HG02970 (cell line): ENCODE measurements around the gene BHLHE40.
"Not testable (repeated sequence)": the region's sequence is repeated elsewhere in the genome, so short reads cannot be mapped to it uniquely, and the experiment has no call there.

Experiments
- ATAC-seq: cut with Tn5 transposase; IDR thresholded peaks from one replicate; pipeline ENCODE4 v1.9.1; 2021; ENCODE audit warnings: mild to moderate bottlenecking, moderate library complexity, moderate number of reproducible peaks; ENCODE audit not compliant: unreplicated experiment, low FRiP score

BHLHE40 gene

DNA sequence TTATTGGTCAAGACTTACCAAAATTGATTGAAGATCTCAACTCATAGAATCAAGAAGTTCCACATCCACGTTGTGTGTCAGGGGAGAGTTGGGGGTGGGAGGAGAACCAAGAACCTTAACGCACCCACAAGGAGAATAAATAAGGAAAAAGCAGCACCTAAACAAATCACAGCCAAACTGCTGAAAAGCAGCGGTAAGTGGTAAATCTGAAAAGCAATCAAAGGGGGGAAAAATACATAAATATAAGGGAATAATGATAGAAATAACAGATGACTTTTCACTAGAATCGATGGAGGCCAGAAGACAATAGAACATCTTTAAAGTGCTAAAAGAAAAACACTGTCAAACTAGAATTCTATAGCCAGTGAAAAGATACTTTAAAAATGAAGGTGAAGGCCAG lies 20.1 kb upstream of the BHLHE40 start:
- no peak for ATAC-seq

- not testable (repeated sequence) for ATAC-seq
These were observed 17.4 kb upstream of the BHLHE40 start for GRCh38 chr3:4961865-4962264.

DNA sequence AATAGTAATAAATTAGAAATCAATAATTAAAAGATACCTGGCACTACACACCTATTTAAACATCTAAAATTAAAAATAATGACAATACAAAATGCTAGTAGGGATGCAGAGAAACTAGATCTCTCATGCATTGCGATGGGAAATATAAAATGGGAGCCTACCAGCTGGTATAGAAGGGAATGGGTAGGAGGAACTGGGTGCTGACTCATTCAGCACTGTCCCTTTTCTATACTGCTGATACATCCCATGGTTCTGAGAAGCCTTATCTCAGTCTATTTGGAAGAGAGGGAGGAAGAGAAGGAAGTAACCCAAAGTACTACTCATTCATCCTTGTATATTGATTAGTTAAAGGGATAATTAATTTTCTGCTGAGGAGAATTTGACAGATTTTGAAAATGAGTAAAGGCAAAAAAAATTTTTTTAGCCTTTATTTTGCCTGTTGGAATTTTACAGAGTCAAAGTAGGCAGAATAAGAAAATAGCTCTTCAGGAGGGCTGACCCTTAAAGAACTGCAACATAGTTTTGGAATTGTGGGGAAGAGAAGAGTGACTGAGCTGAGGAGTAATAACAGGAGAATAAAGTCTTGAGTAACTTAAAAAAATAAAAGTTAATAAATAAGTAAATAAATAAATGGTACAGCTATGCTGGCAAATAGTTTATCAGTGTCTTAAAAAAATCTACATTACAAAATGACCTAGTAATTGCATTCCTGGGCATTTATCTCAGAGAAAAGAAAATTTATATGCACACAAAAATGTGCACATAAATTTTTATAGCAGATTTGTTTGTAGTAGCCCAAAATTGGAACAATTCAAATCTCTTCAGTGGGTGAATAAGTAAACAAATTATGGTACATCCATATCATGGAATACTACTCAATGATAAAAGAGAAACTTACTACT lies 15.3 kb upstream of the BHLHE40 start:
- ATAC-seq: no peak

GRCh38 chr3:4966006-4966405 lies 13.2 kb upstream of the BHLHE40 start:
- not testable (repeated sequence) for ATAC-seq

- not testable (repeated sequence) for ATAC-seq
These were observed 11.6 kb upstream of the BHLHE40 start for GRCh38 chr3:4967683-4968082.

DNA sequence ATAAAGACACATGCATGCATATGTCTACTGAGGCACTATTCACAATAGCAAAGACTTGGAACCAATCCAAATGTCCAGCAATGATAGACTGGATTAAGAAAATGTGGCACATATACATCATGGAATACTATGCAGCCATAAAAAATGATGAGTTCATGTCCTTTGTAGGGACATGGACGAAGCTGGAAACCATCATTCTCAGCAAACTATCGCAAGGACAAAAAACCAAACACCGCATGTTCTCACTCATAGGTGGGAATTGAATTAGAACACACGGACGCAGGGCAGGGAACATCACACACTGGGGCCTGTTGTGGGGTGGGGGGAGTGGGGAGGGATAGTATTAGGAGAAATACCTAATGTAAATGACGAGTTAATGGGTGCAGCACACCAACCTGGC lies 7.8 kb upstream of the BHLHE40 start:
- ATAC-seq: not testable (repeated sequence)

GRCh38 chr3:4971838-4972237 lies 7.4 kb upstream of the BHLHE40 start:
- ATAC-seq: no peak

GRCh38 chr3:4972652-4973643 lies 6.3 kb upstream of the BHLHE40 start:
- no peak for ATAC-seq

- ATAC-seq: no peak
These were observed 5.1 kb upstream of the BHLHE40 start for GRCh38 chr3:4974154-4974553.

- ATAC-seq: no peak
These were observed 3.1 kb upstream of the BHLHE40 start for GRCh38 chr3:4976109-4976508.

DNA sequence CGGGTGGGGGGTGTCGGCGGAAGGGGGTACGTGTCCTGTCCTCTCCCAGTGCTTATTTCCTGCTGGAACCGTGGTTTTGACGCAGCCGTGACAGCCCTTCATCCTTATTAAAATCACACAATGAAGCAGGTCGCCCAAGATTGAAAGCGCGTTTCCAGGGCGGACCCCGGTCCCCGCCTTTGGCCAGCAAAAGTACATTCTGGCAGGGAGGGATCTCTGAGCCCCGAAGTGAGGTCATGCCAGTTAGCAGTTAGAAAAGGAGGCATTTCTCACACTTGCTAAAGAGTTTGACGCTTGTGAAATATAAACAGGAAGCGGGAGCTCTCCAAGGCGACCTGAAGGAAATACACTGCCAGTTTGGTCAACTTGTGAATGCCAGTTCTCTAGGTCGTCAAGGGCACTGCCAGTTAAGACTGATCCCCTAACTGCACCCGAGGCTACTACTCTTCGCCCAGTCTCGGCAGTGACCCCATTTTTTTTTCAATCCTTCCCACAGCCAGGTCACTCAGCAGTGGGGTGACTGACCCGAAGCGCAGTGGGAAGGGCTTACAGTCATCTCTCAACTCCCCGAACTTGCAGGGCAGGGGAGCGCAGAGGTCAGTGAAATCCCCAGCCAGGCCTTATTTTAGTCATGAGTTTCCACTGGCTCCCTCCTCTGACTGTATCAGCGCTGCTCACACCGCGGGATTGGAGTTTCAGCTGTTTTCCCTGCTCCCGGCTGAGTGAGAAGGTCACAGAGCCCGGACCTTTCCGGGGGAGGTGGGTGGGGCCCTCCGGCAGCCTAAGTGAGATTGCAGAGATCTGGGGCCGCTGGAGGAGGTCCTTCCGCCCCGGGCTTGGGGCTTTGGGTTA lies 2.0 kb upstream of the BHLHE40 start:
- ATAC-seq: peak; percentile 27

DNA sequence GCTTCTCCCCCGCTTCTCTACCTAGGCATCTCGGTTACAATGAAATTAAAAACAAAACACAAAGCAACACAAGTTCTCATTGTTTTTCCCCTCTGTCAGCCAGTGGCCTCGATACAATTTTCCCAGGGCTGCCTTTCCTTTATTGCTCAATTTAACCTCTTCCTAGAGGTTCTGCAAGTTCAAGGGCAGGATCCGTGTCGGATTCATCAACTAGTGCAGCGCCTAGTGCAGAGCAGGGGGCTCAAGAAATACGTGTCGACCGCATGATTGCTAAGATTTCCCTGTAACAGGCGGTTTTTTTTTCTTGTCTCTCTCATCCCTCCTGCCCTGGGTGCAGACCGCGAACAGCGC lies 1.4 kb upstream of the BHLHE40 start:
- ATAC-seq: no peak

GRCh38 chr3:4978204-4978965 lies 852 bp upstream of the BHLHE40 start:
- ATAC-seq: peak; percentile 42

DNA sequence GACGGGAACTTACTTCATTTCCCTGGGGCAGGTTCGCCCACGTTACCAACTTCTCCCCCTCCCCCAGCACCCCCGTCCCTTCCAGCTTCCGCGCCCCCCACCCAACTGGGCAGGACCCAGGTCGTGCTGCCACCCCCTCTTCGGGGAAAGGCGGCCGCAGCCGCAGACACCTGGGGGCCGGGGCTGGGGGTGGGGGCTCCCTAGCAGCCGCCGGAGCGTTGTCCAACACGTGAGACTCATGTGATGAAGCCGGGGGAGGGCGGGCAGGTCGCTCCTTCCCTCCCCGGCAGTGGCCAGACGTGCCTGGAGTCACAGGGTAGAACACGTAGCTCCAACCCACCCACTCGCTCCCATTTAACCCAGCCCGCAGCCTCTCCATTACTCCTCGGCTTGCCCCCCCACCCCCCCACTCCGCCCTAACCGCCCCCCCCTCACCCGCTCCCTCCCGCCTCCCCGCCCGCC lies 240 bp upstream of the BHLHE40 start:
- ATAC-seq: peak; percentile 40

DNA sequence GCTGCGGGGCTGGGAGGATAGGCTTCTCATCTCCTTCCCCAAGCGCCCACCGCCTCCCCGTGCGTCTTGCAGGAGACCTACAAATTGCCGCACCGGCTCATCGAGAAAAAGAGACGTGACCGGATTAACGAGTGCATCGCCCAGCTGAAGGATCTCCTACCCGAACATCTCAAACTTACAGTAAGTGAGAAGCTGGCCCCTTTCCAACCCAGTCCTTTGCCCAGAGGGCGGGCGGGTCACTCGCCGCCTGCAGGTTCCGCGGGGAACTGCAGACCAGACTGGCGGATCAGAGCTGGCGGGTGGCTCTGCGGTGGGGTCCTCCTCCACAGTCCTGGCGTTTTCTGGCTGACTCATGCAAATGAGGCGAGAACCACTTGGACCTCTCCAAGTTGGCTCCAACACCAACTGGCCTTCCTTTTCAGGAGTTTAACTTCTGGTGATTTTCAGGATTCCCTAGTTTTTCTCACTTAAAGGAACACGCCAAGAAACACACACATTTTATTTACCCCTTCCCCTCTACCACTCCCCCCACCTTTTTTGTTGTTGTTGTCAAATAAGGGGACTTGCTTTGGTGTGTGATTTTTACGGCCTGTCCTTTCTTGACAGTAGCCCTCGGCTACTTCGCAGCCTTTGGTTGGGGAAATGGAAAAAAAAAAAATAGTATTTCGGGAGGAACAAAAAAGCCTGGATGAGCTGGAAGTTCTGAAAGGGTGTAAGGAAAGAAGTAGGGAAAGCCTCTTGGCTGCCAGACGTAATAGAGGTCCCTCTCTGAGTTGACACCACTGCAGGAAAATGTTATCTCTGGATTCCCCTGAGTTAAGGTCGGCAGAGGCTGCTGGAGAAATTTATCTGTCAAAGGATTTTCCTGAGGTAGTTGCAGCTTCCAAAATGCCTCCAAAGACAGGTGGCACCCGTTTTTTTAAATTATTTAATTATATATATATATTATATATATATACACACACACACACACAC lies 1.3 kb downstream of the BHLHE40 start:
- ATAC-seq: no peak

GRCh38 chr3:4981294-4981664 lies 2.0 kb downstream of the BHLHE40 start:
- ATAC-seq: no peak

DNA sequence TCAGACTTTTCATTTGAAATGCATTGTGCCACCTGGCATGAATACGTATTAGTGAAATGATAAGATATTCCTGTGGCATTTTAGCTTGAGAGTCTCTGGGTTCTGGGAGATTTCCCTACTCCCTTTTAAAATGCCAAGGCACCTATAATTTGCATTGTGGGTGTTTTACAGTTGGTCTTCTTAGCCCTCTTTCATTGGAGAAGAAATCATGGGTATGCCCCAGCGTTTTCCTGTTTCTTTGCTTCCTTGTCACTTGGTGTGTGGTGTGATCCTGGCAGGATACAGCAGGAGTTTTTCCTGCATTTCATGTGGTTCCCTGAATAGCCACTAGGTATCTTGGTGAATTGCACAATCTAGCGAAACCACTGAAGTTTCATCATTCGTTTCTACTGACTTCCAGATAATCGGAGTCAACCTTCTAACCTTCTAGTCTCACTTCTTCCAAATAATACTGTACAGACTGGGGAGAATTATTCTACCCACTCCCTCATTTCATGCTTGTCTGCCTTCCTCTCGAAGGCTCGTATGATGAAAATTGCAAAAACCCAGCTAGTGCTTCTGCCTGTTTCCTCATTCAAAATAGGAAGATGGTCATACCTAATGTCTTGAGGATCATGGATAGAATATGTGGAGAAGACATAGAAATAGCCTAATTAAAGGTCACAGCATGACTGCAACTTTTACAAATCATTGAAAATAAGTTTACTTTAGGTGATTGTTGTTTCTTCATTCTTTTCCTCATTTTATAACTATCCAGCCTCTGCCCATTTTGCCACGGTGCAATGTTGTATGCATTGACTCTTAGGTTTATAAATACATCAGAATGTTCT lies 2.6 kb downstream of the BHLHE40 start:
- no peak for ATAC-seq
